ENCODE measurements around the gene NFYA. TPM values are rescaled to one million over a fixed set of nuclear protein-coding genes. Genes with fewer than 3 reads are reported as not detected.

NFYA gene
- total and polyA plus RNA-seq, 2 of the 13 experiments (the other 11 are each of a cell fraction or from before 2014, with no cell fraction given) = 16.0 to 22.9 TPM

DNA sequence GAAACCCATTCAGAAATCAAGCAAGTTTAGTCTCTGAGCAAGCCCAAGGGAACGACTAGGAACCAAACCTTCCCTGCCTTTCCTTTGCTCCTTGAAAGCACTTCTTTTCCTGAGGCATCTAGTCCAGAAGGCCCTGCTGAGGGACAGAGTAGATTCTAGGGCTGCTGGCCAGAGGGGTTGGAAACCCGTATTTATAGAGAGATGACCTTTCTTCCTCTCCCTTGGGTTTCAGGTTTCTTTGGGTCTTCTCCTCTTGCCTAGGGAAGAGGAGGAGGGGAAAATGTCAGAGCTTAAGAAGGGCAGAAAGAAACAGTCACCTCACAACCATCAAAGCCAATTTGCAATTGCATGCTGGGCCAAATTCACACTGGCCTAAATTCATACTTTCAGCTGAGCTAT, 14.0 kb upstream of the NFYA start:
- in situ Hi-C loops (cut with HindIII; ENCODE audit: extremely low pct_ligation_motif_present, low pct_unique_long_range_greater_than_20kb) (loop anchor here (10.0 kb wide), 1 partner anchor 526 kb away; no protein-coding TSS in a partner anchor), intact Hi-C loops (cut with micrococcal nuclease; ENCODE audit: unreplicated experiment) (no loop called here)
- Histone ChIP-seq H3K9ac (ENCODE audit: insufficient read depth, low read depth, low read length) (no peak overlapping the region), H3K4me1 (ENCODE audit: insufficient read depth, low read length) (peaks cover 73% of the 10 kb centered on the region), H3K4me3 (replicated peaks in 1 of 3; ENCODE audit: insufficient read depth in 1 of 3, low read depth in 2 of 3, low read length in 3 of 3) (no peak overlapping the region), H3K79me2 (ENCODE audit: insufficient read depth, low read length) (no peaks in the 10 kb centered on the region), H4K20me1 (ENCODE audit: insufficient read depth, low read length) (no peaks in the 10 kb centered on the region), H3K36me3 (replicated peaks in 1 of 2; ENCODE audit: control insufficient read depth in 1 of 2, insufficient read depth in 2 of 2, low read length in 2 of 2) (peaks cover 6 to 7% of the 10 kb centered on the region in 2 experiments; a peak in 4 of 5 replicates), H3K9me3 (ENCODE audit: low read length) (no peaks in the 10 kb centered on the region), H3K4me2 (ENCODE audit: low read depth, low read length) (no peak overlapping the region), H2AFZ (ENCODE audit: low read length) (no peak overlapping the region), H3K27ac (ENCODE audit: extremely low read length, insufficient read depth, low read length) (no peak overlapping the region), H3K27me3 (ENCODE audit: control insufficient read depth in 1 of 2, insufficient read depth in 2 of 2, low read length in 2 of 2) (no peaks in the 10 kb centered on the region)
- DNase-seq (ENCODE audit: low spot score) (no peak), FAIRE-seq (no peak), ATAC-seq (no peak)
- TF ChIP-seq, protein P1, sequence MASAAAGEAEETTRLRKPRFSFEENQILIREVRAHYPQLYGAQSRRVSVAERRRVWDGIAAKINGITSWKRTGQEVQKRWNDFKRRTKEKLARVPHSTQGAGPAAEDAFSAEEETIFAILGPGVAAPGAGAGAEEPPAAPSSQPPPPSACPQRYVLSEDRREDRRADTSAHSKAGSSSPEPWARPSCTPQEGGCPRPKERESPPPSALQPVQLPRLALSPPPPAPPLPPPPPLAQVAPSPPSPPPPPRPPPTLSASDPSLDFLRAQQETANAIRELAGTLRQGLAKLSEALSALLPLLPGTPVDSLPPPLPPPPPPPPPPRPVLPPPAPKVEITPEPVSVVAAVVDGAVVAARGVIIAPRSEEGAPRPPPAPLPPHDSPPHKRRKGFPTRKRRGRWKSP (CRISPR knock-in tag; IDR thresholded peaks at IDR 0.05) = no peak
- no peak for TF ChIP-seq FOXA3 (CRISPR knock-in tag; IDR thresholded peaks at IDR 0.05)
- no peak for TF ChIP-seq RARA (CRISPR knock-in tag; IDR thresholded peaks at IDR 0.05)
- ChIA-PET POLR2A (interaction anchor here (0.9 to 2.5 kb wide), 3 partner anchors 12 to 19 kb away, joined by 4 to 10 read pairs (median 5); partner anchors contain the start of genes NFYA, OARD1 and UNC5CL), CTCF (ENCODE audit: low intra/inter-chr PET ratio, low total read pairs) (no interaction called here)
- 95% methylated on average over 2 of the region's 2 CpGs for WGBS (ENCODE audit: low lambda C conversion rate)
- BruUV-seq (replicated peaks) = no TSS peak

DNA sequence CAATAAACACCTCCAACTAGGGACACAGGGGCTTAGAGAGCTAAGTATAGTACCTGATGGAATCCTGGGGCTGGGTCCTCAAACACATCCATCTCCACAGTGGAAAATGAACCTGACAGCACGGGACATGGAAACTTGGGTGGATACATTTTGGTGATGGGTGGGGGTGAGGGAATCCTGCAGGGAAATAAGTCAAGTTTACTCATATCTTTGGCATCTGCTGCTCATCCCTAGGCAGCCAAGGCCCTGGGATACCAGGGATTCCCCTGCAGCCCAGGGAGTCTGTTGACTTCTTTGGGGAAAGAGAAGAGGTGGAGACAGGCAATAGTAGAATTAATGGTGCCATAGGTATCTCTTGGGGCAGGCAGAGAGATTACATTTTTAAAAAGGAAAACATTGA, 13.2 kb upstream of the NFYA start:
- Histone ChIP-seq H3K27me3 (ENCODE audit: control insufficient read depth in 1 of 2, insufficient read depth in 2 of 2, low read length in 2 of 2) (no peaks in the 10 kb centered on the region), H3K4me3 (replicated peaks in 1 of 3; ENCODE audit: insufficient read depth in 1 of 3, low read depth in 2 of 3, low read length in 3 of 3) (no peak overlapping the region), H2AFZ (ENCODE audit: low read length) (no peak overlapping the region), H3K9ac (ENCODE audit: insufficient read depth, low read depth, low read length) (no peak overlapping the region), H3K9me3 (ENCODE audit: low read length) (no peaks in the 10 kb centered on the region), H3K79me2 (ENCODE audit: insufficient read depth, low read length) (no peaks in the 10 kb centered on the region), H3K27ac (ENCODE audit: extremely low read length, insufficient read depth, low read length) (no peak overlapping the region), H3K36me3 (replicated peaks in 1 of 2; ENCODE audit: control insufficient read depth in 1 of 2, insufficient read depth in 2 of 2, low read length in 2 of 2) (peaks cover 6 to 7% of the 10 kb centered on the region in 2 experiments; a peak in 4 of 5 replicates), H4K20me1 (ENCODE audit: insufficient read depth, low read length) (no peaks in the 10 kb centered on the region), H3K4me2 (ENCODE audit: low read depth, low read length) (no peak overlapping the region), H3K4me1 (ENCODE audit: insufficient read depth, low read length) (peaks cover 74% of the 10 kb centered on the region)
- POLR2A ChIA-PET = interaction anchor here (0.8 to 2.5 kb wide), 3 partner anchors 13 to 20 kb away, joined by 3 to 10 read pairs (median 5); partner anchors contain the start of genes NFYA, OARD1 and UNC5CL
- DNase-seq (ENCODE audit: low spot score) = no peak
- intact Hi-C loops (cut with micrococcal nuclease; ENCODE audit: unreplicated experiment) = no loop called here
- no TSS peak for BruUV-seq (replicated peaks)
- ATAC-seq = no peak
- CTCF ChIA-PET (ENCODE audit: low intra/inter-chr PET ratio, low total read pairs) = interaction anchor here (0.6 kb wide), 1 partner anchor 61 kb away, joined by 3 read pairs; no protein-coding TSS in a partner anchor
- TF ChIP-seq ZNF547 (CRISPR knock-in tag; IDR thresholded peaks at IDR 0.05) = no peak
- in situ Hi-C loops (cut with HindIII; ENCODE audit: extremely low pct_ligation_motif_present, low pct_unique_long_range_greater_than_20kb) = loop anchor here (10.0 kb wide), 1 partner anchor 525 kb away; no protein-coding TSS in a partner anchor
- FAIRE-seq = no peak
- WGBS (ENCODE audit: low lambda C conversion rate) = 92% methylated on average over 1 of the region's 1 CpG
